ENCODE measurements around the gene GPC5.

GPC5 gene

DNA sequence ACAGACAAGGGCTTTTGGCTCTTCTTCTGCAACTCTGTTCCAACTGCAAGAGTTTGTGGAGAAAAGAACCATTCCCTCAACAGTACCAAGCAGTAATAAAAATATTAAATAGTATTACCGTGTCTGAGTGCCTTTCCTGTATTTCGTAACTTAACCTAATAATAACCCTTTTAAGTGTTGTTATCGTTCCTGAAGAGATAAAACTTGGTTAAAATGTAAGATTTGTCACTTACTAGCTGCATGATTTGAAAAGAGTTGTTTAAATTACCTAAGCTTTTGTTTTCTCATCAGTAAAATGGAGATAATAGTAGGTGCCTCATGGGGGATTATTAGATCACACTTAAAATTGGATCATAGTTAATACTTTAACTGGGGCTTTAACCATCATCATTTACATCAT is 447.2 kb downstream of the GPC5 start:
- no peaks in the 10 kb centered on the region for H3K36me3 ChIP-seq (ENCODE audit: insufficient read depth, insufficient read length, low read length)
- H3K9ac ChIP-seq (ENCODE audit: insufficient read length, low read depth), result no peak overlapping the region
- H3K27me3 ChIP-seq (ENCODE audit: insufficient read depth, insufficient read length), result no peaks in the 10 kb centered on the region
- no peak for DNase-seq (ENCODE audit: low read depth, low spot score)
- no peak for TF ChIP-seq YY1 (IDR thresholded peaks at IDR 0.05; ENCODE audit: insufficient read depth, insufficient read length)
- TF ChIP-seq SUZ12 (IDR thresholded peaks at IDR 0.05; ENCODE audit: extremely low read depth, insufficient read depth, insufficient read length), result no peak
- TF ChIP-seq ZNF274 (IDR thresholded peaks at IDR 0.05; ENCODE audit: low read depth, low read length), result no peak
- H3K4me3 ChIP-seq (ENCODE audit: insufficient read length, low read depth), result no peak overlapping the region
- H3K9me3 ChIP-seq (ENCODE audit: insufficient read depth, low read length), result no peaks in the 10 kb centered on the region
- no peaks in the 10 kb centered on the region for H3K4me1 ChIP-seq (ENCODE audit: insufficient read depth, insufficient read length)

GRCh38 chr13:91863699-91864098 is 465.3 kb downstream of the GPC5 start:
- TF ChIP-seq ZNF274 (IDR thresholded peaks at IDR 0.05; ENCODE audit: low read depth, low read length) (no peak), SUZ12 (IDR thresholded peaks at IDR 0.05; ENCODE audit: extremely low read depth, insufficient read depth, insufficient read length) (no peak), YY1 (IDR thresholded peaks at IDR 0.05; ENCODE audit: insufficient read depth, insufficient read length) (no peak)
- Histone ChIP-seq H3K36me3 (ENCODE audit: insufficient read depth, insufficient read length, low read length) (no peaks in the 10 kb centered on the region), H3K4me1 (ENCODE audit: insufficient read depth, insufficient read length) (no peaks in the 10 kb centered on the region), H3K27me3 (ENCODE audit: insufficient read depth, insufficient read length) (no peaks in the 10 kb centered on the region), H3K9ac (ENCODE audit: insufficient read length, low read depth) (no peak overlapping the region), H3K4me3 (ENCODE audit: insufficient read length, low read depth) (no peak overlapping the region), H3K9me3 (ENCODE audit: insufficient read depth, low read length) (no peaks in the 10 kb centered on the region)
- DNase-seq (ENCODE audit: low read depth, low spot score), result no peak

- no peaks in the 10 kb centered on the region for H3K4me1 ChIP-seq (ENCODE audit: insufficient read depth, insufficient read length)
- H3K36me3 ChIP-seq (ENCODE audit: insufficient read depth, insufficient read length, low read length), result no peaks in the 10 kb centered on the region
- H3K9ac ChIP-seq (ENCODE audit: insufficient read length, low read depth), result no peak overlapping the region
- H3K4me3 ChIP-seq (ENCODE audit: insufficient read length, low read depth), result no peak overlapping the region
- no peaks in the 10 kb centered on the region for H3K27me3 ChIP-seq (ENCODE audit: insufficient read depth, insufficient read length)
- no peak for DNase-seq (ENCODE audit: low read depth, low spot score)
- no peak for TF ChIP-seq ZNF274 (IDR thresholded peaks at IDR 0.05; ENCODE audit: low read depth, low read length)
- TF ChIP-seq SUZ12 (IDR thresholded peaks at IDR 0.05; ENCODE audit: extremely low read depth, insufficient read depth, insufficient read length), result no peak
- TF ChIP-seq YY1 (IDR thresholded peaks at IDR 0.05; ENCODE audit: insufficient read depth, insufficient read length), result no peak
- H3K9me3 ChIP-seq (ENCODE audit: insufficient read depth, low read length), result no peaks in the 10 kb centered on the region
Measured at GRCh38 chr13:91868351-91868750, 469.9 kb downstream of the GPC5 start.

DNA sequence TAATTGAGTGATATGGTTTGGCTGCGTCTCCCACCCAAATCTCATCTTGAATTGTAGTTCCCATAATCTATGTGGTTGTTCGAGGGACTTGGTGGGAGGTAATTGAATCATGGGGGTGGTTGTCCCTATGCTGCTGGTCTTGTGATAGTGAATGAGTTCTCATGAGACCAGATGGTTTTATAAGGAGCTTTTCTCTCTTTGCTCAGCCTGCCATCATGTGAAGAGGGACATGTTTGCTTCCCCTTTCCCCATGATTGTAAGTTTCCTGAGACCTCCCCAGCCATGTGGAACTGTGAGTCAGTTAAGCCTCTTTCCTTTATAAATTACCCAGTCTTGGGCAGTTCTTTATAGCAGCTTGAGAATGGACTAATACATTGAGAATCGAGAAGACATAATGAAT is 480.1 kb downstream of the GPC5 start:
- Histone ChIP-seq H3K9ac (ENCODE audit: insufficient read length, low read depth) (no peak overlapping the region), H3K4me1 (ENCODE audit: insufficient read depth, insufficient read length) (no peaks in the 10 kb centered on the region), H3K4me3 (ENCODE audit: insufficient read length, low read depth) (no peak overlapping the region), H3K9me3 (ENCODE audit: insufficient read depth, low read length) (no peaks in the 10 kb centered on the region), H3K27me3 (ENCODE audit: insufficient read depth, insufficient read length) (no peaks in the 10 kb centered on the region), H3K36me3 (ENCODE audit: insufficient read depth, insufficient read length, low read length) (no peaks in the 10 kb centered on the region)
- DNase-seq (ENCODE audit: low read depth, low spot score), result no peak
- TF ChIP-seq ZNF274 (IDR thresholded peaks at IDR 0.05; ENCODE audit: low read depth, low read length) (no peak), SUZ12 (IDR thresholded peaks at IDR 0.05; ENCODE audit: extremely low read depth, insufficient read depth, insufficient read length) (no peak), YY1 (IDR thresholded peaks at IDR 0.05; ENCODE audit: insufficient read depth, insufficient read length) (no peak)

DNA sequence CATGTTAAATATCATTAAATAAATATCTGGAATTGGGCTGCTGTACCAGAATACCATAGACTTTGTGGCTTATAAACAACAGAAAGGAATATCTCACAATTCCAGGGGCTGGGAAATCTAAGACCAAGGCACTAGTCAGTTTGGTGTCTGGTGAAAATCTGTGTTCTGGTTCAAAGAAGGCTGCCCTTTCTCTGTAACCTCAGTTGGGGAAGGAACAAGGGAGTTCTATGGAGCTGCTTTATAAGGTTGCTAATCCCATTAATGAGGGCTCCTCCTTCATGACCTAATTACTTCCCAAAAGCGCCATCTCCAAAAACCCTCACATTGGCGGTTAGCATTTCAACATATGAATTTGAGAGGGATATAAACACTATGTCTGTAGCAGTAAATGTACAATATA is 480.9 kb downstream of the GPC5 start:
- Histone ChIP-seq H3K9ac (ENCODE audit: insufficient read length, low read depth) (no peak overlapping the region), H3K4me3 (ENCODE audit: insufficient read length, low read depth) (no peak overlapping the region), H3K36me3 (ENCODE audit: insufficient read depth, insufficient read length, low read length) (no peaks in the 10 kb centered on the region), H3K9me3 (ENCODE audit: insufficient read depth, low read length) (no peaks in the 10 kb centered on the region), H3K27me3 (ENCODE audit: insufficient read depth, insufficient read length) (no peaks in the 10 kb centered on the region), H3K4me1 (ENCODE audit: insufficient read depth, insufficient read length) (no peaks in the 10 kb centered on the region)
- no peak for DNase-seq (ENCODE audit: low read depth, low spot score)
- TF ChIP-seq YY1 (IDR thresholded peaks at IDR 0.05; ENCODE audit: insufficient read depth, insufficient read length) (no peak), SUZ12 (IDR thresholded peaks at IDR 0.05; ENCODE audit: extremely low read depth, insufficient read depth, insufficient read length) (no peak), ZNF274 (IDR thresholded peaks at IDR 0.05; ENCODE audit: low read depth, low read length) (no peak)

GRCh38 chr13:91882918-91883317 is 484.5 kb downstream of the GPC5 start:
- no peak for DNase-seq (ENCODE audit: low read depth, low spot score)
- Histone ChIP-seq H3K36me3 (ENCODE audit: insufficient read depth, insufficient read length, low read length) (no peaks in the 10 kb centered on the region), H3K4me3 (ENCODE audit: insufficient read length, low read depth) (no peak overlapping the region), H3K4me1 (ENCODE audit: insufficient read depth, insufficient read length) (no peaks in the 10 kb centered on the region), H3K27me3 (ENCODE audit: insufficient read depth, insufficient read length) (no peaks in the 10 kb centered on the region), H3K9me3 (ENCODE audit: insufficient read depth, low read length) (no peaks in the 10 kb centered on the region), H3K9ac (ENCODE audit: insufficient read length, low read depth) (no peak overlapping the region)
- TF ChIP-seq ZNF274 (IDR thresholded peaks at IDR 0.05; ENCODE audit: low read depth, low read length) (no peak), SUZ12 (IDR thresholded peaks at IDR 0.05; ENCODE audit: extremely low read depth, insufficient read depth, insufficient read length) (no peak), YY1 (IDR thresholded peaks at IDR 0.05; ENCODE audit: insufficient read depth, insufficient read length) (no peak)

GRCh38 chr13:91889641-91890040 is 491.2 kb downstream of the GPC5 start:
- no peak for TF ChIP-seq SUZ12 (IDR thresholded peaks at IDR 0.05; ENCODE audit: extremely low read depth, insufficient read depth, insufficient read length)
- TF ChIP-seq YY1 (IDR thresholded peaks at IDR 0.05; ENCODE audit: insufficient read depth, insufficient read length), result no peak
- no peak for TF ChIP-seq ZNF274 (IDR thresholded peaks at IDR 0.05; ENCODE audit: low read depth, low read length)
- Histone ChIP-seq H3K4me3 (ENCODE audit: insufficient read length, low read depth) (no peak overlapping the region), H3K9me3 (ENCODE audit: insufficient read depth, low read length) (no peaks in the 10 kb centered on the region), H3K36me3 (ENCODE audit: insufficient read depth, insufficient read length, low read length) (no peaks in the 10 kb centered on the region), H3K9ac (ENCODE audit: insufficient read length, low read depth) (no peak overlapping the region), H3K27me3 (ENCODE audit: insufficient read depth, insufficient read length) (no peaks in the 10 kb centered on the region), H3K4me1 (ENCODE audit: insufficient read depth, insufficient read length) (no peaks in the 10 kb centered on the region)
- no peak for DNase-seq (ENCODE audit: low read depth, low spot score)

DNA sequence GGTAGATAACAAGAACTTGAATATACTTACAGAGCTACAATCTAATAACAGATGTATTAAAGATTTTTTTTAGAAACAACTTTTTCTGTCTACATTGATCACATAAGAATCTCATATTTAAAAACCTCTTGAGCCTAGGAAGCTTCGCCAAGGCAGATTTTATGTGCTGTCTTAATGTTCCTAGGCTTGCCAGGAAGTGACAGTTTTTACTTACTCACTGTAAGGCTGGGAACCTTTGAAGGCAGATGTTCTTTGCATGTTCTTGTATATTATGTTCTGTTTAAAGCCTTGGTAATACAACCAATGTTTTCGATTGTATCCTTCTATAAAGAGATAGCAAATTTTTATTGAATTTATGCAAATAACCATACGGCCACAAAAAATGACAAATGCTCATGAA is 492.7 kb downstream of the GPC5 start:
- Histone ChIP-seq H3K27me3 (ENCODE audit: insufficient read depth, insufficient read length) (no peaks in the 10 kb centered on the region), H3K36me3 (ENCODE audit: insufficient read depth, insufficient read length, low read length) (no peaks in the 10 kb centered on the region), H3K4me3 (ENCODE audit: insufficient read length, low read depth) (no peak overlapping the region), H3K9ac (ENCODE audit: insufficient read length, low read depth) (no peak overlapping the region), H3K9me3 (ENCODE audit: insufficient read depth, low read length) (no peaks in the 10 kb centered on the region), H3K4me1 (ENCODE audit: insufficient read depth, insufficient read length) (no peaks in the 10 kb centered on the region)
- TF ChIP-seq SUZ12 (IDR thresholded peaks at IDR 0.05; ENCODE audit: extremely low read depth, insufficient read depth, insufficient read length), result no peak
- no peak for TF ChIP-seq ZNF274 (IDR thresholded peaks at IDR 0.05; ENCODE audit: low read depth, low read length)
- no peak for TF ChIP-seq YY1 (IDR thresholded peaks at IDR 0.05; ENCODE audit: insufficient read depth, insufficient read length)
- DNase-seq (ENCODE audit: low read depth, low spot score), result no peak
